ENCODE measurements around the gene ACAD9.
"Not testable (repeated sequence)": the region's sequence is repeated elsewhere in the genome, so short reads cannot be mapped to it uniquely, and the experiment has no call there.

Gene ACAD9

DNA sequence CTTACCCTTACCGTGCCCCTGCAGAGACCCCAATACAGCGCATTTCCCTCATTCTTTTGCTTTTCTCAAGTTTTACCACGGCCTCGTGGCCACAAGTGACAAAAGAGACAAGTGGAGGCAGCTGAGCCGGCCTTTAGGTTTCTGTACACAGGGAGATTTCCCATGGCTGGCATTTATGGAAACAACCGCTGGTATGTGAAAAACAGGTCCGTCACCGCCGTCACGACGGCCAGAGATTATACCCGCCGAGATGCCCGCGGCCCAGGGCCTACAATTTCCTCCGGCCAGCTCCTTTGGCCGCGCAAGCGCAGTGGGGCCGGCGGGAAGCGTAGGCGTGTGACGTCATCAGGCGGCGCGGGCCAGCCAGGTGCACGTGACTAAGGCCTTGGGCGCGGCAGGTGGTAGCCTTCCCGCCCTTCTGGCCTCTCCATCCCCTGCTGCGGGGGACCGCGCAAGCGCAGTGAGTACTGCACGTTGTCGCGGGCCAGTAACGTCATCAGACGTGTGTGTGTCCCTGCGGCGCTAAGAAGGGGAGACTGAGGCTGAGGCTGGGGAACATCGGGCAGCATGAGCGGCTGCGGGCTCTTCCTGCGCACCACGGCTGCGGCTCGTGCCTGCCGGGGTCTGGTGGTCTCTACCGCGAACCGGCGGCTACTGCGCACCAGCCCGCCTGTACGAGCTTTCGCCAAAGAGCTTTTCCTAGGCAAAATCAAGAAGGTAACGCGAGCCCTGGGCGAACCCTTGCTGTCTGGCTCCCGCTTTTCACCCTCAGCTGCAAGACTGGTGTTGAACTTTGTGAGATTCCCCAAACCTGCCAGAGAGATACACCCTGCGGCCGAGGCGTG lies at the start of gene ACAD9:
Gene ACAD9, plus strand, starts transcription at position 496 of the 845 bp plus-strand sequence. Its CDS starts 72 bp downstream, at position 568.
- DNase-seq: peak; percentile 96 to 97

DNA sequence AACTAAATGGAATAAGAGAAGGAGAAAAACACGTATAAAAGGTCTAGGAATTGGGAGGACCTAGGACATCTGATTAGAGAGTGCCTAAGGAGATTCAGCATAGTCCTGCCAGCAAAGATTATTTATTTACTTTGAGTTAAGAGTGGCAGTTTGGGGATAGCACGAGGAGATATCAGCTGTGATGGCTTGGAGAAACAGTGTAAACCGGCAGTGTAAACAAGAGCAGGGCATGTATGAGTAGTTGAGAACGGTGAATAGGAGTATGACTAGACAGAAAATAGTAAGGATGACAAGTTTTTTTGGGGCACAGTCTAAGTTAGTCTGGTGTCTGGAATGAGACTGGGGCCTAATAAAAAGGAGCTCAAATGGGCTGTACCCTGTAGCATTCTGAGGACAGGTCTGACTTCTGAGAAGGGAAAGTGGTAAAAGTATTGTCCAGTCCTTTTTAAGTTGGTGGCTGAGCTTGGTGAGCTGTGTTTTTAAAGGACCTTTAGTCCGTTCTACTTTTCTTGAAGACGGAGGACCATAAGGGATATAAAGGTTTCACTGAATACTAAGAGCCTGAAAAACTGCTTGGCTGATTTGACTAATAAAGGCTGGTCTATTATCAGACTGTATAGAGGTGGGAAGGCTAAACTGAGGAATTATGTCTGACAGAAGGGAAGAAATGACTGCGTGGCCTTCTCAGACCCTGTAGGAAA lies 49.3 kb upstream of the ACAD9 start:
- not testable (repeated sequence) for DNase-seq

DNA sequence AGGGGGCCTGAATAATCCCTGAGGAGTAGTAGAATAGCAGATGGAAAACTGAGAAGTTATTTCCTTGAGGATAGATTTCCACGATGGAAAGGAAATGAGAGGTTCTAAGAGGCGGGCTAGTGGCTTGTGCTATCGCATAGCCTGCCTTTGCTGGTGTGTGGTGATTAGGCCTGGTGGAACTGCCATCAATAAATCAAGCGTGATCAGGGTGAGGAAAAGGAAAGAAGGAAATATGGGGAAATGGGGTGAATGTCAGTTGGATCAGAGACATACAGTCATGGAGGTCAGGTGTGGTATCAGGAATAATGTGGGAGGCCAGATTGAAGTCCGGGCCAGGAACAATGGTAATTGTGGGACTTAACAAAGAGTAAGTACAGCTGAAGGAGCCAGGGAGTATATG lies 48.7 kb upstream of the ACAD9 start:
- DNase-seq: not testable (repeated sequence)

DNA sequence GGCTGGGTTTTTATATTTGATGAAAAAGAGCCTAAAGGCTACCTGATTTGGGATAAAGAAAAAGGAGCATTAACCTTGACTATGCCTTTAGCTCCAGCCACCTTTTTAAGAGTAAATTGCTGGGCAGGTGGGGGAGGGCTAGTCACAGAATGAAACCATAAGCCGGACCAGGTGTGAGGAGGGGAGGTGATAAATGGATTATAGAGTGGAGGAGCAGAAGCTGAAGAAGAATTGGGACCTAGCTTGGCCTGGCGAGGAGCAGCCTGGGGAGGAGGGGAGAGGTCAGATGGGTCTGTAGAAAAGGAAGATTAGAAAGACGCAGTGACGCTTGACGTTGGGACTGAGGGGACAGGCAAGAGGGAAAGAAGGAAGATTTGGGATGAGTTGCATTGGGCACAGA lies 46.4 kb upstream of the ACAD9 start:
- not testable (repeated sequence) for DNase-seq

DNA sequence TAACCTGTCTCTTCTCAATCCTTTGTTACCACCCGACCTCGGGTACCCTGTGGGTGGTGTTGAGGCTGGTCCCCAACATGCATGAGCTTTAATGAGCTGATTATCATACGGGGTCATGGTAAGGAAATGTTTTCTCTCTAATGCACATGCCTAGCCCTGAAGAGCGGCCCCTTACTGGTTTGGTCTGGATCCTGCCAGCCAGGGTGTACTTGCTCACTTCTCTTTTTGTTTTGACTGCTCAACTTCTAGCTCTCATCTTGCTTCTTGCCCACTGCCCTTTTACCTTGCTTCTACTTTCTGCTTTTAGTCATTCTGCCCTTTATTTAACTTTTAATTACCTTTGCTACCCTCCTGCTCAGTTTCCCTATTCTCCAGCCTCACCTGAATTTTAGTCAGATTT lies 44.3 kb upstream of the ACAD9 start:
- no peak for DNase-seq

DNA sequence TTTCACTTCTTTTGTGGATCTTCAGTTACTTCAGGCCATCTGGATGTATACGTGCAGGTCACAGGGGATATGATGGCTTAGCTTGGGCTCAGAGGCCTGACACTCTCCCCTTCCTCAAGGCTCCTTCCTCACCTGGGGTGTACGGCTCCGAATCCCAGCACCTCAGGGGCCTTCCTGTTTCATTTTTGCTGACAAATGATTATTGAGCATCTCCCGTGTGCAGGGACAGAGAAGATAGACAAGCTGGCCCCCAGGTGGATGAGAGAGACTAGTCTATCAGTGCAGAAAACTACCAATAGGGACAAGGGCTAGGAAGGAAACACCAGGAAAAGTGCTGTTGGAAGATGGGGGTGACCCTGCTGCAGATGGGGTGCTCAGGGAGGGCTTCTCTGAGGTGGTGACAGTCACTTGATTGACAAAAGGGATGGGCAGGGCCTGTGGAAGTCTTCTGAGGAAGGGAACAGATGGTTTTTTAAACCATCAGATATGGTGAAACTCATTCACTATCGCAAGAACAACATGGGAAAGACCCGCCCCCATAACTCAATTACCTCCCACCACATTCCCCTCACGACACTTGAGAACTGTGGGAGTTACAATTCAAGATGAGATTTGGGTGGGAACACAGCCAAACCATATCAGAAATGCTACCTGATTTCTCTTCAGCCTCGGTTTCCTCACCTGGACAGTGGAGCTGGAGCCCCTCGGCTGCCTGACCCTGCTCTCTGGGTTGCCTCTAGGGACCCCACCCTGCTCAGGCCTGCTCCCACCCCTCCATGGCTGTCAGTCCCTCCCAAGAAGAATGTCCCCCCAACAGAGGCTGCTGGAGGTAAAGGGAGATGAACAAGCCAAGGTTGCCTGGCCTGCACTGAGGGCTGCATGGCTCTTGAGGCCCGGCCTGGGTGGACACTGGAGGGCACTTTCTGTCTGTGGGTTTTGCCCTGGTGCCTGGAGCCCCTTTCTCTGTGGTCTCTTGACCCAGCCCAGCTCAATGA lies 37.2 kb upstream of the ACAD9 start:
- DNase-seq: no peak

DNA sequence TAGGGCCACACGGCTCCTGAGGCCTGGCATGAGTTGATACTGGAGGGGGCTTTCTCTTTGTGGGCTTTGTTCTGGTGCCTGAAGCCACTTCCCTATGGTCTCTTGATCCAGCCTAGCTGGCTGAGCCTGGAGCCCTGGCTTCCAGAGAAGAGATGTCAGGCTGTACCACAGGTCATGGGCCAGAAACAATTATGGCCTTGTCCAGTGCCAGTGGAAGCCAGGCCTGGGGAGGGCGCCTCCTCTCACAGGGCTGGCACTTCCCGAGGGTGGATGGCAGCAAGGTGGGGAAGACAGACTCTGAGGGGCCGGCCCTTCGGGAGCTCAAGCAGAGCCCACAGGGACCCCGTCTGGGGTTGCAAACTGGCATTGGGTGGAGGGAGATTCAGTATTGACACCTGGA lies 34.9 kb upstream of the ACAD9 start:
- DNase-seq: no peak

DNA sequence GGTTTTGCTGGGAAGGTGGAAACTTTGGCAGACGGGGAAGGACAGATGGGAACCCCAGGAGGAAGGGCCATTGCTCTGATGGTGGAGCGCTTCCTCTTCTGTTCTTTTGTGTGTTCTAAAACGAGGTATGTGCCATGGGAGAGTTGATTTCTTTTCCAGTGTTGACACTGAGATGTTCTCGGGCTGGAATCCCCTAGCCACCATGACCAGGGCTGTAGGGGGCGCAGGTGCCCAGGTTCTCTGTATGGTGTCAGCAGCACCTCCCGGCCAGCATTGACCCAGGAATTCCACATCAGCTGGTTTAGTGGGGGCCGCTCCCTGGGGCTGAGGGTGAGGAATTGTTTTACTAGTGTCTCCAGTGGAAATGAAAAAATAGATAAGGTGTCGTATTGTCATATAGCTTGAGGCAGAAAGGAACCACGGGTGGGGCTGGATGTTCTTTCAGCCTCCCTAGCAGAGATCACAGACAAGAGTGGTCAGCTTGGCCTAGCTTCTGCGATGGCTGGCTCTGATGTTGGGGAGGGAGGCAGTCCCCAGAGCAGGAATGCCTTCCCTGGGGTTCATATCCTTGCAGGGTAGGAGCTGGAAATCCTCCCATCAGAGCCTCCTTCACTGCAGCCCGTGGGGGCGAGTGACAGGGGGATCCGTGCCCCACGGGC lies 34.2 kb upstream of the ACAD9 start:
- DNase-seq: no peak

DNA sequence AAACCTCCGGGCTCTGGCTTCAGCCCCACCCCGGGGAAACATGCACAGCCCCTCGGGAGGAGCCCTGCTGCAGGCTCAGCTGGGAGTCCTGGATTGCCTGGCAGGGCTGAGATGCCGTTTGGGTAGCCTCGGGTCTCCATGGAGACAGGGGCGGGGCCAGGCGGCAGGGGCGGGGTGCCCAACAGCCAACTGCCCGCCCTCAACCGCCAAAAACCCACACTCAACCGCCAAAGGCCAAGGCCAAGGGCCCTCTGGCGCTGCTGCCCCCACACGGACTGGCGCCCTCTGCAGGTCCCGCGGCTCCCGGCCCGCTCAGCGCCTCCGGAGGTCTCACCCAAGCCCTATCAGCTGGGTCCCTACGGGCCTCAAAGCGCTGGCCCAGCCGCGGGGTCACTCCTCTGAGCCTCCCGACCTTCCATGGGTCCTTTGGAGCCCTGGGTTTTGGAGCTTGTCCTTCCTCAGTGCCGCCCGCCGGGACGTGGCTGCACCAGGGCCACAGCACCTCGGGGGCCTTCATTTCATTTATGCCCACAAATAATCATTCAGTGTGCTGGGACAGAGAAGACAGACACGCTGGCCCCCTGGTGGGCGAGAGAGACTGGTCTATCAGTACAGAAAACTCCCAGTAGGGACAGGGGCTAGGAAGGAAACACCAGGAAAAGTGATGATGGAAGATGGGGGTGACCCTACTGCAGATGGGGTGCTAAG lies 33.5 kb upstream of the ACAD9 start:
- peak; percentile 76 to 81 for DNase-seq

DNA sequence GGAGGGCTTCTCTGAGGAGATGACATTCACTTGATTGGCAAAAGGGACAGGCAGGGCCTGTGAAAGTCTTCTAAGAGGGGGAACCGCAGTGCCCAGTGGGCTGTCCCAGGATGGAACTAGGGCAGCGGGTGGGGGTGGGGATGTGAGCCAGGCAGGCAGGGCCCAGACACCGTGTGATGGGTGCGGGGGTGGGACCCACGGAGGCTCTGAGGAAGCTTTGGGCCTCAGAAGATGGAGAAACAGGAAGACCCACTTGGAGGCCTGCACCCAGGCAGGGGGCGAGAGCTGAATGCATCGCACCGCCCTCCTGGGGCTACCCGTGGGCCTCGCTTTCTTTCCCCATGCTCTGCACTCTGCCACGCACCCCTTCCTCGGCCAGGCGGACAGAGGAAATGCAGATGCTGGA lies 32.9 kb upstream of the ACAD9 start:
- peak; percentile 12 to 19 for DNase-seq

DNA sequence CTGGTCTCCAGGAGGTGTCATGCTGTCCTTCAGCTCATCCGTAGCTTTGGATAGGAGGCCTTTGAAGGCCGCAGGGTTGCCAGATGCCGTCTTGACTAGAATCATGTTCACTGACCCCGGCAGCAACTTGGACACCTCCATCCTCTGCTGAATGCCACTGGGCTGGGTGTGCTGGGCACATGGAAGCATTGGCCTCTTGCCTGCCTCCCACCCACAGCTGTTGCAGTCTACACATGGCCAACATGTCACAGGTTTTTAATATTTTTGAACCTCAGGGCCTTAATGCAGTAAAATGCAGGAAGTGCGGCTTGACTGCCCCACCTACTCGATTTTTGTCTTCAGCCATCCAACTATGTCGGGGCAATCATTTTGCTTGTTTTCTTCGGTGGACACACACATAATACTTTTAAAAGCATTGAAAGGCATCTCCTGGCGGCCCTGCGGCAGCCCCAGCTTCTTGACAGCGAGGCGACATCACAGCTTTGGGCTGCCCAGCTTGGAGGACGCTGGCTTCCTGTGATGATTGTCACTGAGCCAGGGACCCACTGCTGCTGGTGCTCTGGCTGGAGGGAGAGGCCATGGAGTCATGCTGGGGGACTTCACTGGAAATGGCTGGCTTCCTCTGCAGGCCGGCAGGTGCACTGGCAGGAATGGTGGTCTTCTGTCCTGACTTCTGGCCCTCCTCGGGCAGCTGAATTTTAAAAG lies 31.6 kb upstream of the ACAD9 start:
- DNase-seq: no peak

DNA sequence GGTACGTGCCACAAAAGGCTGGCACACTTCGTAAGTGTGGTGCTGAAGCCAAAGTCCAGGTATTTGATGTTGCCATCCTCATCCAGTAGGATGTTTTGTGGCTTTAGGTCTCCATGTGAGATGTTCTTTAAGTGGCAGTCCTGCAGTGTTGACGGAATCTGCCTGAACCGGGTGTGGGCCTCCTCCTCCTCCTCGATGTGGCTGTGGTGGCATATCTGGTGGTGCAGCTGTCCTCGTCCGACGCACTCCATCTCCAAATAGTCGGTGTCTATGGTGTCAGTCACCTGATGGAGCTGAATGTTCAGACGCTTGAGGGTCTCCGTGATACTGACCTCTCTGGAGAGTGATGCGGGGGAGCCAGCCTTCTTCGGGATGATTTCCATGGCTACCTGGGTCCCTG lies 30.5 kb upstream of the ACAD9 start:
- no peak for DNase-seq

DNA sequence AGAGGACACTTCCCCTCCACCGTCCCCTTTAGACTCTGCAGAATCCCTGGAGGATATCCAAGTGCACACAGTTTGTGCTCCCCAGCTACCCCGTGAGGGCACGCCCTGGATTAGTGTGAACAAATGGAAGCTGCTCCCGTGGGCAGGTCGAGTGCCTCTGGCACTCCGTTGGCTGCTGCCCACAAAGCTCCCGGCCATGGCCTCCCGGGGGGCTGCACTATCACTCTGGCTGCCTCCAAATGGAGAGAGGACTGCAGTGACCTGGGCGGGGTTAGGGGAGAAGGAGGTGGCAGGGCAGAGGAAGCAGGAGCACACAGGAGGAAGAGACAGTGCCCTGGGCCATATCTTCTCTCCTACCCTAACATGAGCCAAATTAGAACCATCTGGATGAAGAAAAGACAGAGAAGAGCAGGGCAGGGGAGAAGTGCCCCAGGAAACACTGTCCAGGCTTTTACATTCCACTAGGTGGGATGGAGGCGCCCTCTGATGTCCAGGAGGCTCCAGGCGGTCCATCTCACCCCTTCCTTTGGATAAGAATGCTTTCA lies 29.4 kb upstream of the ACAD9 start:
- no peak for DNase-seq

DNA sequence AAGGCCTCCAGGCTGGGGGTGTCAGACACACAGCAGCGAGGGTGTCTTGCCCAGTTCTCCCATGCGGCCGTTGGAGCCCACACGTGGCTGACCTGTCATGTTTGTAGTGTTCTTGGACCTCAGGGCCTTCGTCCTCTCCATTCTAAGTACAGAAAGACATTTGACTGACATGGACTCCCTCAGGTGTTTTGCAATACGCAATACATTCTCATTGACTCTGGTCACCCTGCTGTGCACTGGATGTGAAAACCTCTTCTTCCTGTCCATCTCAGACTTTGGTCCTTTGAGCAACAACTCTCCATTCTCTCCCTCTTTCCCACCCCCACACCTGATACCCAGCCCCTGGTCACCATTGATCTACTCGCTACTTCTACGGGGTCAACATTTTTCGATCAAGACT lies 28.9 kb upstream of the ACAD9 start:
- no peak for DNase-seq

DNA sequence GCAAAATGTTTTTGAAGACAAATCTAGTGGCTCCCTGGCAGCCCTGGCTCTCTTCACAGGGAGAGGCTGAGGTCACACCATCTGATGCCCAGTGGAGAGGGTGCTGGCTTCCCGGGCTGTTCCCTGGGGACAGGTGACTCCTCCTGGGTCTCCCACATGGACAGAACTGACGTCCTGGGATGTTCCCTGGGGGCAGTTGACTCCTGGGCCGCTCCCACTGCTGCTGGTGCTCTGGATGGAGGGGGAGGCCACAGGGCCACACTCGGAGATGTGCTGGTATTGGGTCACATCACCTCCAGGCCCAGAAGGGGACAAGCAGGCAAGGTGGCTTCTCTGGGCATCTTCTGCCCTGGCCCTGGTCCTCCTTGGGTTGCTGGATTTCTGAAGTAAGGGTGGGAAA lies 27.8 kb upstream of the ACAD9 start:
- no peak for DNase-seq

DNA sequence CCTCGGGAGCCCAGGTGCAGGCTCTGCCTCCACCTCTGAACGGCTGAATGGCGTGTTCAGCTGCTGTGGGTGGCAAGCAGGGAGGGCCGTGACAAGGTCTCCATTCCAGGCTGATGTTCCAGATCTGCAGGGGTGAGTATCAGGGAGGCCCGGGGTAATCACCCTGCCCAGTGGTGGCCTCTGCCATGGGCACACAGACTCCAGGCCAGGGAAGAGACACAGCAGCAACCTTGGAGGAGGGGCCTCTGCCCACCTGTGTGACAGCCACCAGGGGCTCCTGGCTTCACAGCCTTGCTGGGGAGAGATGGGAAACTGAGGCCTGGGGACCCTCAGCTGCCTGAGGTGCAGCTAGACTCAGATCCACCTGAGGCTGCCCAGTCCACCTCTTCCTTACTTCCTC lies 25.6 kb upstream of the ACAD9 start:
- DNase-seq: no peak

DNA sequence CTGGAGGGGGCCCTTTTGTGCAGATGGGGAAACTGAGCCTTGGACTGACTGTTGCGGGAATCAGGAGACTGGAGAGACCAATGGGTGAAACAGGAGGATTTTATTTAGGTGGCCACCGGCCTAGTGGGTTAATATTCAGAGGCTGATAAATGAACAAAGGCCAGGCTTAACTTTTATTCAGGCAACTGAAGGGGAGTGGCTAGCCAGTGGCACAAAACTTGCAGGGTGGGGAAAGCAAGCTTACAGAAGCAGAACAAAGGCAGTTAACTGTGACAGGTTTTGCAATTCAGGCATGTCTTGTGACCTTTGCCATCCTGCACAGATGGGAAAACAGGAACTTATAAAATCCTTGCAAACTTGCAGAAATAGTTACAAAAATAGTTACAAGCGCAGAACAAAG lies 24.9 kb upstream of the ACAD9 start:
- DNase-seq: no peak

DNA sequence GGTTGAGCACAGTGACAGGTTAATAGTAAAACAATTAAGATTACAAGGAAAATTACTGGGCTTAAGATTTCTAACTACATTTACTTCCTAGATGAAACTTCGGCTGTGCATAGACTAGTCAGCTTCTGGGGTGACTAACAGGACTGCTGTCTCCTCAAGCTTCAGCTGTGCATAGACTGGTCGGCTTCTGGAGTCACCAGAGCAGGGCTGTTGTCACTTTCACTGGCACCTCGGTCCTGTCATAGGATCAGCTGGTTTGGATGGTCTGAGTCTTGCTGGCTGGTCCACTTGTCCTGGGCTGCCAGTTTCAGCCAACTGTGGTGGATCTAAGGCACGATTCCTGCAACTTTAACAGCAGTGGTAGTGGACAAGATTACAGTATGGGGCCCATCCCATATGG lies 23.9 kb upstream of the ACAD9 start:
- DNase-seq: no peak

DNA sequence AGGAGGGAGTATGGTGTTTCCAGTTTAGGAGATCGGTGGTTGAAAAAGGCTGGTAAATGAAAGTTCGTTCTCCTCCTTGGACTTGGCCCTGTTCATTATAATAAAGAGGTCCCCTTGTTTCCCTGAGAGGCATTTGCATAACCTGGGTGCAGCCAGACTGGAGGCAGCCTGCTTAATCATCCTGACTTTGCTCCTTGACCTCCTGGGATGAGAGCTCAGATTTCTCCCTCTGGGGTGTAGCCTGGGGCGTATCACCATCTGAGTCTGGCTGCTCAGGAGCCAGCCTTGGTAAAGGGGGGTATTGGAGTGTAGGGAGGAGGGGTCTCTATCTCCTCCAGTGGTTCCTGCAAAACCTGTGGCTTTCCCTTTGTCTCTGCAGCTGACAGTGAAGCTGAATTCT lies 21.3 kb upstream of the ACAD9 start:
- no peak for DNase-seq

DNA sequence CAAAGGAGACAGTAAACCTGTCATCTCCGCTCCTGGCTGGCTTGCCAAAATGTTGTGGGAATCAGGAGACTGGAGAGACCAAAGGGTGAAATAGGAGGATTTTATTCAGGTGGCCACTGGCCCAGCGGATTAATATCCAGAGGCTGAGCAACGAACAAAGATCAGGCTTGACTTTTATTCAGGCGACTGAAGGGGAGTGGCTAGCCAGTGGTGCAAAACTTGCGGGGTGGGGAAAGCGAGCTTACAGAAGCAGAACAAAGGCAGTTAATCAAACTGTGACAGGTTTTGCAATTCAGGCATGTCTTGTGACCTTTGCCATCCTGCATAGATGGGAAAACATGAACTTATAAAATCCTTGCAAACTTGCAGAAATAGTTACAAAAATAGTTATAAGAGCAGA lies 19.8 kb upstream of the ACAD9 start:
- no peak for DNase-seq

DNA sequence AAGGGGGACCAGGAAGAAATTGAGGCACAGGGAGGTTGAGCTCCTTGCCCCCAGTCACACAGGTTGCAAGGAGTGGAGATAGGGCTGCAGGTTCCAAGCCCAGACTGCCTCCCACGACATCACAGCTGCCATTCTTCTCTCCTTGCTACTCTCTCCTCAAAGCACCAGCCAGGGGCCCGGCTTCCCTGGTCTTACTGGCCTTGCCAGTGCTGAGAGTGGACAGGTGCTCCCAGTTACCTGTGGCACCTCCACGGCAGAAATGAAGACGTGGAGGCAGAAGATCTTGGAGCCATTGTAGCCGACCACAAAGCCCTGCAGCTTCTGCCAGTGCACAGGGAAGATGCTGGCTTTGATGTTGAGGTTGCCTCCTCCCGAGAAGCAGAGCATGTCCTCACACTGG lies 17.9 kb upstream of the ACAD9 start:
- DNase-seq: no peak
